BLaER1 treated with 17β-estradiol and CSF1 and Interleukin-3, amounts not matched to agents 10 nM and 100 nM (cell line): ENCODE measurements around the gene CIDEB.

Experiments used
- H3K27ac ChIP-seq, 11 experiments: shearing (Covaris generic); formaldehyde crosslinking; 2 replicates each; pipeline ENCODE4 v1.8.1; 2022
- H3K27me3 ChIP-seq, 11 experiments: shearing (Covaris generic); formaldehyde crosslinking; 2 replicates each; pipeline ENCODE4 v1.8.1; 2022
- H3K36me3 ChIP-seq, 11 experiments: shearing (Covaris generic); formaldehyde crosslinking; 2 replicates each; pipeline ENCODE4 v1.8.1; 2022
- H3K4me1 ChIP-seq, 10 experiments: shearing (Covaris generic); formaldehyde crosslinking; 2 replicates each; pipeline ENCODE4 v1.8.1; 2022
- H3K4me2 ChIP-seq, 11 experiments: shearing (Covaris generic); formaldehyde crosslinking; 2 replicates each; pipeline ENCODE4 v1.8.1; 2022
- H3K4me3 ChIP-seq, 10 experiments: shearing (Covaris generic); formaldehyde crosslinking; 2 replicates each; pipeline ENCODE4 v1.8.1; 2022
- H3K9ac ChIP-seq, 11 experiments: shearing (Covaris generic); formaldehyde crosslinking; 2 replicates each; pipeline ENCODE4 v1.8.1; 2022
- H3K9me3 ChIP-seq, 11 experiments: shearing (Covaris generic); formaldehyde crosslinking; replicated peaks in 1 of 11; 2 replicates each; pipeline ENCODE4 v1.8.1; 2022
- H4K20me1 ChIP-seq, 11 experiments: shearing (Covaris generic); formaldehyde crosslinking; 2 replicates each; pipeline ENCODE4 v1.8.1; 2022
- Cebpa-rat ChIP-seq, 11 experiments: shearing (Covaris generic); IDR thresholded peaks; 2 replicates each; pipeline ENCODE4 v1.8.1; 2022

The CIDEB gene

DNA sequence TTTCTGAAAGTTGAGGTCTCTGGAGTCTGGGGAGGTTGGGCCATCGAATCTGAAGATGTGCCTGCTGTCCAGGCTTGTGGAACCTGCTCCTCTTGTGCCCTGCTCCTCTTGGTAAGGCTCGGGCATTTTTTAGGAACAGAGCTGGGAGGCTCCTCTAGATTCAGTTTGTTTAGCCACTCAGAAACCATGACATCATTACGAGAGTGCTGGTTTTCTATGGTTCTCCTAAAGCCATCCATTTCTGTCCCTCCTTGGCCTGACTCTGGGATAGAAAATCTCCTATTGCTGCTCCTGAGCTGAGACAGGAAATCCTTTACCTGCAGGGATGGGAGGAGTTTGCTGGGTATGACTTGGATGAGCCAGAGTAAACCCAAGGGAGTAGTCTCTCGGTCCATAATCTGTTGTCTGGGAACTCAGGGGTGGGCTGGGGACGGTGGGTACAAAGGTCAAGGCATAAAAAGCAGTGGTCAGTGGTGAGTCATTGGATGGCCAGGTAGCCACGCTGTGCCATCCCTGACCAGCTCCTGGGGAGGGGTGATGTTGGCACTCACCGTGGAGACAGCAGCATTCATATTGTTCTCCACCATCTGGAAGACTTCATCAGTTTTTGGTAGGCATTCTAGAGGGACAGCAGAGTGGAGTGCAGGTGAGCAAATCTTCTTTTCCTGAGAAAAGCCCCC lies 29.5 kb upstream of the CIDEB start:
- Histone ChIP-seq H3K27me3 (peaks cover 78 to 96% (median 90%) of the 10 kb centered on the region in 11 experiments), H3K36me3 (peaks cover 0 to 21% (median 0%) of the 10 kb centered on the region in 11 experiments; a peak in 5 of 22 replicates), H3K9ac (no peak overlapping the region), H3K4me1 (peaks cover 50 to 65% (median 58%) of the 10 kb centered on the region in 10 experiments), H4K20me1 (peaks cover 0 to 40% (median 11%) of the 10 kb centered on the region in 11 experiments; a peak in 10 of 22 replicates), H3K9me3 (peaks cover 0 to 15% (median 6%) of the 10 kb centered on the region in 11 experiments; a peak in 6 of 22 replicates), H3K4me2 (peak overlapping the region in 1 of 11 experiments; percentile 90; a peak in 1 of 22 replicates), H3K27ac (no peak overlapping the region), H3K4me3 (no peak overlapping the region)
- no peak for TF ChIP-seq Cebpa-rat (IDR thresholded peaks at IDR 0.05)

DNA sequence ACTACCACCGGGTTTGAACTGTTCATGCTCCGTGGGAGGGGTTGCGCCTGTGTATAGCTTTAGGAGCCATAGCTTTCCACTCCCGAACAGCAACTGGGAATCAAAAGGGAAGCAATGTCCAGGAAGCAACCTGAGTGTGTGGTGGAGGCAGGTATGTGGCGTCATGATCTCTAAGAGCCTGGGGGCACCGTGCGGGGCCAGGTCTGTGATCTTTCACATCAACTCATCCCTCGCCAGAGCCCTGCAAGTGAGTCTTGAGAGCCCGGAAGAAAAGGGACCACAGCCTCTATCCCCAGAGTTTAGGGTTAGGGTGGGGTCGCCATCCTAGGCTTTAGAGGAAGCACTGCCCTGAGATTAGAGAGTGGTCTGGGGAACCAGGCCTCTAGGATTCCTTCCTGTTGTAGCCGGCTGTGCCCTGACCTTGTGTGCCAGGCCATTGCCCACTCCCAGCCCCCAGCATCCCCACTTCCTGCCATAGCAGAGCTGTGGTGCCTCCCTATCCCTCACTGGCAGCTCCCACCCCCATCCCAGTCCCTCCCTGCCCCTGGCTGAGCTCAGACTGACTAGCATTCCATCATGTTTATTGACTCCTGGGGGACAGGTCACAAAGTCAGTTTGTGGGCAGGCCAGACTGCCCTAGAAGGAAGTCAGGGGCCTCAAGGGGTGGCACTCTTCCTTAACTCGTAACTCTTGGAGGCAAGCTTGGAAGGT lies 27.8 kb upstream of the CIDEB start:
- H3K9me3 ChIP-seq, result peaks cover 0 to 15% (median 6%) of the 10 kb centered on the region in 11 experiments; a peak in 6 of 22 replicates
- peaks cover 0 to 21% (median 0%) of the 10 kb centered on the region in 11 experiments; a peak in 5 of 22 replicates for H3K36me3 ChIP-seq
- no peak for TF ChIP-seq Cebpa-rat (IDR thresholded peaks at IDR 0.05)
- H3K4me2 ChIP-seq, result peak overlapping the region; percentile 43 to 96 (median 91)
- peaks cover 61 to 82% (median 70%) of the 10 kb centered on the region in 10 experiments for H3K4me1 ChIP-seq
- H3K9ac ChIP-seq, result no peak overlapping the region
- H3K4me3 ChIP-seq, result peak overlapping the region in 2 of 10 experiments; percentile 19 to 44; a peak in 3 of 20 replicates
- no peak overlapping the region for H3K27ac ChIP-seq
- peaks cover 0 to 40% (median 11%) of the 10 kb centered on the region in 11 experiments; a peak in 10 of 22 replicates for H4K20me1 ChIP-seq
- peaks cover 79 to 98% (median 90%) of the 10 kb centered on the region in 11 experiments for H3K27me3 ChIP-seq

DNA sequence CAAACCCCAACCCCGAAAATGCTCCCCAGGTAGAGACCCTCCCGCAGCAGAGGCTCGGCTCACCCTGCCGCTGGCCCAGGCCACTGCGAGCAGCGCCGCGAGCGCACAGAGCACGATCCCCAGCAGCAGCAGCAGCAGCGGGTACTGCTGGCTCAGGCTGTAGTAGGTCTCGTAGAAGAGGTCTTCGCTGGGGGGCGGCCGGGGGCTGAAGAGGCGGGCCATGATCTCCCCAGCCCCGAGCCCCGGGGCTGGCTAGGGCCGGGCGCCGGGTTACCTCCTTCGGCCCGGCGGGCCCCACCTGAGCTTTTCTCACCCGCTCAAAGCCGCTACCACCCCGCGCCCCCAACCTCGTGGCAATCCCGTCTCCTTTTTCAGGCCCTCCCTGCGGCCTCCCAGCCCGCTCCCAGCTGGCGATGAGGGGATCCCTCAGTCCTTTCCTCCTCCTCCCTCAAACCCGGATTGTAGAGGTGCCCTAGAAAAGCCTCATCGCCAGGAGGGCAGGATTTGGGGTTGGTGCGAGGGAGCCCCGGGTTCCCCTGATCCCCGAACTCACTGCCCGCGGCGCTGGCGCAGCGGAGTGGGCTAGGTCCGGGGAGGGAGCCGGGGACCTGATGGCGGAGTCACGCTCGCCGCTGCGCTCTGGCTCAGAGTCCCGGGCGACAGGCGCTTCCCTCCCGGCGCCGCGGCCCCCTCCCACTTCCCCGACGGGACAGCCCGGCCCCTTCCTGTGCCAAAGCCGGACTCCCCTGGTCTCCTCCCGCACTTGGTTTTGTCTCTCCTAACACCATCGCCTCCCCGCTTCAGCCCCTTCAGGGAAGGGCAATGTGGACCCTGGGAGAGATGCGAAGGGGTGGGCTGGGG lies 26.9 kb upstream of the CIDEB start, which contains the start of gene ADCY4:
TSS of gene ADCY4 (minus strand) at position 641 of the 861 bp plus-strand sequence. CDS start at position 222, 419 bp downstream.
- peak within 1 kb of the TSS in 9 of 10 experiments; percentile 5 to 52 (median 37); a peak in 15 of 20 replicates for H3K4me3 ChIP-seq
- peaks cover 75 to 89% (median 81%) of the 10 kb centered on the region in 11 experiments for H3K27me3 ChIP-seq
- peaks cover 0 to 12% (median 6%) of the 10 kb centered on the region in 11 experiments; a peak in 6 of 22 replicates for H3K9me3 ChIP-seq
- peaks cover 0 to 40% (median 11%) of the 10 kb centered on the region in 11 experiments; a peak in 10 of 22 replicates for H4K20me1 ChIP-seq
- peaks cover 0 to 21% (median 0%) of the 10 kb centered on the region in 11 experiments; a peak in 5 of 22 replicates for H3K36me3 ChIP-seq
- 0 out of 22 replicates have a peak within 1 kb of the TSS, but pooled peaks of 1 of the 11 experiments have one; percentile 9 for H3K9ac ChIP-seq
- TF ChIP-seq Cebpa-rat (IDR thresholded peaks at IDR 0.05), result no peak
- H3K4me1 ChIP-seq, result peaks cover 63 to 88% (median 72%) of the 10 kb centered on the region in 10 experiments
- no peak within 1 kb of the TSS for H3K27ac ChIP-seq
- peak within 1 kb of the TSS; percentile 67 to 96 (median 91) for H3K4me2 ChIP-seq

DNA sequence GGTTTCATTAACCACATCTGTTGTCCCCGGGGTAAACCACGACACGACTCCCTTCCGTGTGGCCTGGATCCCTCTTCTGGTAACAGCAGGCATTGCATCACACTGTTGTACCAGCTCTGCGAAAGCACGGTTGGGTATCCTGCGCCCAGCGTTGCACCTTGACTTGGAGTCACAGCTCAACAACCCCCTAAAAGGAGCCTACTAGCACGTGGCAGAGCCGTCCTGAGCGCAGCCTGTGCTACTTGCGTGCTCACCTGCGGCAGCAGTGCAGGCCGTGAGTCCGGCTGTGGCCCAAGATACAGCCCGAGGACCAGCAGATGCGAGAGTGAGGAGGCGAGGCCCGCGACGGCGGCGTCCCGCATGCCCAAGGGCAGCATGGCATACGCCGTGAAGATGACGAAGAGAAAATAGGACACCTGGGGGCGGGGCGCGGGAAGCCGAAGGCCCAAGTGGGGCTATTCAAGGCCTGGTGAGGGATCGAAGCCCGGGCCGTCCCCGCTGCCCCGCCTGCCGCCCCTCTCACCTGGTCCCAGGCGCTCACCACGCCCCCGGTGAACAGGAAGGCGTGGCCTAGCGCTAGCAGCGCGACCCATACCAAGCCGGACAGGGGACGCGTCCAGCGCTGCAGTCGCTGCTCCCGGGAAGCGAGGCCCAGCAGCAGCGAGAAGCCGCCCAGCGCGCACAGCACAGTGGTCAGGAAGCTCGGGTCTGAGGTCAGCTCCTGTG lies 24.7 kb upstream of the CIDEB start:
- H3K36me3 ChIP-seq, result peaks cover 0 to 12% (median 0%) of the 10 kb centered on the region in 11 experiments; a peak in 5 of 22 replicates
- peak in 7 of 11 experiments; percentile 45 to 89 (median 71); a peak in 14 of 22 replicates for TF ChIP-seq Cebpa-rat (IDR thresholded peaks at IDR 0.05)
- peak overlapping the region; percentile 34 to 62 (median 40) for H3K4me3 ChIP-seq
- peaks cover 0 to 40% (median 11%) of the 10 kb centered on the region in 11 experiments; a peak in 10 of 22 replicates for H4K20me1 ChIP-seq
- H3K9ac ChIP-seq, result peak overlapping the region in 4 of 11 experiments; percentile 15 to 34 (median 26); a peak in 3 of 22 replicates
- H3K4me2 ChIP-seq, result peak overlapping the region; percentile 75 to 96 (median 92)
- peaks cover 52 to 66% (median 59%) of the 10 kb centered on the region in 11 experiments for H3K27me3 ChIP-seq
- H3K27ac ChIP-seq, result no peak overlapping the region
- H3K4me1 ChIP-seq, result peaks cover 72 to 91% (median 79%) of the 10 kb centered on the region in 10 experiments
- H3K9me3 ChIP-seq, result no peaks in the 10 kb centered on the region

DNA sequence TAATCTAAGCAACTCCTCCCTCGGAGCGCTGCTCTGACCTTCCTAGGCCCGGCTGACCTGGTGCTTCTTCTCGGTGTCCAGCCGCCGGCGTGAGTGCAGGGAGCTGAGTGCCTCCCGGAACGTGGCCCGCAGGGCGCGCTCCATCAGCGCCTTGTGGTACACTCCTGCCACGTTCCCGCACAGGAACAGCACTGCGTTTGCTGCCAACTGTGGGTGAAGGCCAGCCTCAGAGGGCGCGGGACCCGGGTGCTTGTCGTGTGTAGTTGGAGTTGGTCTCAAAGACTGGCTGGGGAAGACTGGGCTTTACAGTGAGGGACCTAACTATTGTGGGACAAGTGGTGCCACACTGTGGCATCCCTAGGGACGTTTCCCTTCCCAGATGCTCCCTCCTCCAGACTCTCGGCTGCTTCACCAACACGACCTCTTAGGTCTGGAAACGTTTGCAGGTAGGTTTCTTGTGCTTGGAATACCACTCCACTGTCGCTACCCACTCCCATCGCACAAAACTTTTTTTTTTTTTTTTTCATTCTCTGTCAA lies 24.0 kb upstream of the CIDEB start:
- Histone ChIP-seq H3K27ac (no peak overlapping the region), H3K4me3 (peak overlapping the region in 1 of 10 experiments; percentile 43; a peak in 2 of 20 replicates), H3K27me3 (peaks cover 46 to 60% (median 52%) of the 10 kb centered on the region in 11 experiments), H3K4me2 (peak overlapping the region; percentile 75 to 96 (median 92)), H3K4me1 (peaks cover 78 to 97% (median 85%) of the 10 kb centered on the region in 10 experiments), H3K36me3 (peaks cover 0 to 6% (median 0%) of the 10 kb centered on the region in 11 experiments; a peak in 3 of 22 replicates), H3K9me3 (no peaks in the 10 kb centered on the region), H3K9ac (no peak overlapping the region), H4K20me1 (peaks cover 0 to 38% (median 11%) of the 10 kb centered on the region in 11 experiments; a peak in 10 of 22 replicates)
- no peak for TF ChIP-seq Cebpa-rat (IDR thresholded peaks at IDR 0.05)

DNA sequence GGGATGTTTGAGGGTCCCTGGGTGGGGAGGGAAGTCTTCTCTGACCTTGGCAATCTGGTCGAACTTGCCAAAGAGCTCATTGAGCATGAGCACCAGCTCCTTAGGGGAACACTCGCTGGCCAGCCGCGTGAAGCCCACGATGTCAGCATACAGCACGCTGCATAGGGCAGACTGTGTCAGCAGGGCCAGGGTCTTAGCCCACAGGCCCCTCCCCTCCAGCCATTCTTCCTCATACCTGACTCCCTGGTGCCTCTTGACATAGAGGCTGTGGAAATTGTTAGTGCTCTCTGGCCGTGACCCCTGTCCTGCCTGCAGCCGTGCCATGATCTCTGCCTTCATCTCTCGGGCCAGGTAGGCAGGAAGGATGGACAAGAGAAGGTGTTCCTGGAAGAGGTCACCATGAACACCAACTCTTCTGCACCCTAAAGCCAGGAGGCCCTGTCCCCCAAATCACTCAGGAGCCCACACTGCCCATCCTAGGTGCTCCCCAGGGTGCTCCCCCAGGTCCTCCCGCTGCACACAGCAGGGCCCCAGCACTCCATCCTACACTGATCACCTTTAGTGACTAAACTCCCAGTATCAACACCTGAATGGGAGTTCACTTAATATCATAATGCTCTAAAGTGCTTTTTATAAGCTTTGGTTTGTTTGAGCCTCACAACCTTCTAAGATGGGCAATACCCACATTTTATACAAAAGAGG lies 23.3 kb upstream of the CIDEB start:
- H3K27ac ChIP-seq, result no peak overlapping the region
- no peaks in the 10 kb centered on the region for H3K36me3 ChIP-seq
- H3K9ac ChIP-seq, result no peak overlapping the region
- H3K4me3 ChIP-seq, result no peak overlapping the region
- H3K4me2 ChIP-seq, result peak overlapping the region in 10 of 11 experiments; percentile 75 to 96 (median 92); a peak in 19 of 22 replicates
- peaks cover 83 to 97% (median 89%) of the 10 kb centered on the region in 10 experiments for H3K4me1 ChIP-seq
- H3K27me3 ChIP-seq, result peaks cover 39 to 53% (median 45%) of the 10 kb centered on the region in 11 experiments
- no peaks in the 10 kb centered on the region for H3K9me3 ChIP-seq
- H4K20me1 ChIP-seq, result peaks cover 0 to 31% (median 11%) of the 10 kb centered on the region in 11 experiments; a peak in 10 of 22 replicates
- TF ChIP-seq Cebpa-rat (IDR thresholded peaks at IDR 0.05), result no peak
